ENCODE data around the gene PLSCR3. TPM values are rescaled to one million over a fixed set of nuclear protein-coding genes. Genes with fewer than 3 reads are reported as not detected.

The PLSCR3 gene
- polyA plus RNA-seq, 3 donors, result 15.1 to 48.2 (median 42.3) TPM

Other genes starting within 250 kb of the PLSCR3 start
- 1 to 10 TPM; 1.0 to 3.4 (median 2.5) TPM for gene ASGR1, start 215.2 kb downstream of the PLSCR3 start, polyA plus RNA-seq
- gene DLG4, start 174.7 kb downstream of the PLSCR3 start, polyA plus RNA-seq, result 10 to 100 TPM in 1 of 3 donors, 1 to 10 TPM in 2; 3.3 to 26.3 (median 5.5) TPM
- gene ACADVL, start 174.6 kb downstream of the PLSCR3 start, polyA plus RNA-seq, result 100 to 1,000 TPM; 563 to 988 (median 674) TPM
- 10 to 100 TPM in 2 of 3 donors, 1 to 10 TPM in 1; 9.9 to 31.3 (median 17.2) TPM for gene DVL2, start 160.0 kb downstream of the PLSCR3 start, polyA plus RNA-seq
- gene PHF23, start 155.1 kb downstream of the PLSCR3 start, polyA plus RNA-seq, result 10 to 100 TPM; 11.5 to 29.4 (median 24.4) TPM
- gene GABARAP, start 152.1 kb downstream of the PLSCR3 start, polyA plus RNA-seq, result 1,000 to 10,000 TPM in 1 of 3 donors, 100 to 1,000 TPM in 2; 485 to 1,093 (median 668) TPM
- 10 to 100 TPM; 53.1 to 94.1 (median 91.8) TPM for gene CTDNEP1, start 142.8 kb downstream of the PLSCR3 start, polyA plus RNA-seq
- gene ELP5, start 142.3 kb downstream of the PLSCR3 start, polyA plus RNA-seq, result 10 to 100 TPM; 19.0 to 64.1 (median 40.3) TPM
- gene CLDN7, start 132.0 kb downstream of the PLSCR3 start, polyA plus RNA-seq, result 10 to 100 TPM in 1 of 3 donors, 1 to 10 TPM in 2; 4.8 to 88.9 (median 6.7) TPM
- 10 to 100 TPM; 10.2 to 41.8 (median 31.4) TPM for gene SLC2A4, start 112.8 kb downstream of the PLSCR3 start, polyA plus RNA-seq
- 1 to 10 TPM in 2 of 3 donors, under 1 TPM in 1; 0.95 to 6.0 (median 2.2) TPM for gene YBX2, start 99.9 kb downstream of the PLSCR3 start, polyA plus RNA-seq
- gene EIF5A, start 86.9 kb downstream of the PLSCR3 start, polyA plus RNA-seq, result 100 to 1,000 TPM; 204 to 587 (median 428) TPM
- 10 to 100 TPM; 40.1 to 55.5 (median 47.5) TPM for gene GPS2, start 79.2 kb downstream of the PLSCR3 start, polyA plus RNA-seq
- 10 to 100 TPM; 11.8 to 25.2 (median 17.9) TPM for gene NEURL4, start 65.2 kb downstream of the PLSCR3 start, polyA plus RNA-seq
- gene ACAP1, start 58.0 kb downstream of the PLSCR3 start, polyA plus RNA-seq, result 10 to 100 TPM in 1 of 3 donors, 1 to 10 TPM in 2; 4.0 to 12.7 (median 5.2) TPM
- 10 to 100 TPM in 1 of 3 donors, 1 to 10 TPM in 2; 6.3 to 11.2 (median 9.9) TPM for gene KCTD11, start 42.4 kb downstream of the PLSCR3 start, polyA plus RNA-seq
- not detected for gene TMEM95, start 39.4 kb downstream of the PLSCR3 start, polyA plus RNA-seq
- gene TNK1, start 13.4 kb downstream of the PLSCR3 start, polyA plus RNA-seq, result 1 to 10 TPM; 2.1 to 8.0 (median 5.5) TPM
- gene TMEM256, start 9.6 kb upstream of the PLSCR3 start, polyA plus RNA-seq, result 100 to 1,000 TPM in 2 of 3 donors, 10 to 100 TPM in 1; 86.0 to 252 (median 173) TPM
- gene NLGN2, start 13.3 kb upstream of the PLSCR3 start, polyA plus RNA-seq, result 10 to 100 TPM in 2 of 3 donors, 1 to 10 TPM in 1; 2.9 to 11.4 (median 10.5) TPM
- gene SPEM1, start 25.8 kb upstream of the PLSCR3 start, polyA plus RNA-seq, result not detected
- gene SPEM2, start 31.1 kb upstream of the PLSCR3 start, polyA plus RNA-seq, result not detected
- not detected for gene SPEM3, start 34.3 kb upstream of the PLSCR3 start, polyA plus RNA-seq
- 1 to 10 TPM in 2 of 3 donors, under 1 TPM in 1; 0.79 to 5.2 (median 1.9) TPM for gene TMEM102, start 40.9 kb upstream of the PLSCR3 start, polyA plus RNA-seq
- gene FGF11, start 45.0 kb upstream of the PLSCR3 start, polyA plus RNA-seq, result 1 to 10 TPM in 1 of 3 donors, under 1 TPM in 2; 0.28 to 4.6 (median 0.86) TPM
- 10 to 100 TPM in 2 of 3 donors, 1 to 10 TPM in 1; 5.0 to 14.2 (median 12.7) TPM for gene CHRNB1, start 50.5 kb upstream of the PLSCR3 start, polyA plus RNA-seq
- 10 to 100 TPM; 17.4 to 45.0 (median 32.9) TPM for gene ZBTB4, start 85.1 kb upstream of the PLSCR3 start, polyA plus RNA-seq
- not detected for gene SLC35G6, start 86.9 kb upstream of the PLSCR3 start, polyA plus RNA-seq
- gene POLR2A, start 89.8 kb upstream of the PLSCR3 start, polyA plus RNA-seq, result 10 to 100 TPM; 20.9 to 35.4 (median 24.6) TPM
- 100 to 1,000 TPM in 1 of 3 donors, 10 to 100 TPM in 2; 19.6 to 100 (median 49.9) TPM for gene TNFSF12, start 154.5 kb upstream of the PLSCR3 start, polyA plus RNA-seq
- gene TNFSF13, start 164.2 kb upstream of the PLSCR3 start, polyA plus RNA-seq, result 10 to 100 TPM; 19.3 to 42.6 (median 26.5) TPM
- 10 to 100 TPM; 25.1 to 52.1 (median 43.0) TPM for gene SENP3, start 167.4 kb upstream of the PLSCR3 start, polyA plus RNA-seq
- 100 to 1,000 TPM in 1 of 3 donors, 10 to 100 TPM in 2; 19.4 to 111 (median 99.0) TPM for gene CD68, start 185.1 kb upstream of the PLSCR3 start, polyA plus RNA-seq
- 10 to 100 TPM; 31.7 to 72.2 (median 50.2) TPM for gene MPDU1, start 189.3 kb upstream of the PLSCR3 start, polyA plus RNA-seq
- gene SOX15, start 195.6 kb upstream of the PLSCR3 start, polyA plus RNA-seq, result 1 to 10 TPM in 1 of 3 donors, under 1 TPM in 2; 0.21 to 2.7 (median 0.46) TPM
- gene FXR2, start 220.4 kb upstream of the PLSCR3 start, polyA plus RNA-seq, result 10 to 100 TPM; 14.7 to 29.9 (median 23.3) TPM
- 100 to 1,000 TPM in 2 of 3 donors, 10 to 100 TPM in 1; 93.7 to 142 (median 130) TPM for gene SAT2, start 233.3 kb upstream of the PLSCR3 start, polyA plus RNA-seq
- gene SHBG, start 235.6 kb upstream of the PLSCR3 start, polyA plus RNA-seq, result under 1 TPM; 0.32 to 0.67 (median 0.45) TPM

Data from adipose tissue (tissue), 3 donors.